ENCODE data around the gene NTM.

Gene NTM

GRCh38 chr11:131372234-131372962 is 2.0 kb downstream of the NTM start:
- in situ Hi-C loops (cut with MboI; ENCODE audit: low sequenced_read_pairs), result no loop called here

DNA sequence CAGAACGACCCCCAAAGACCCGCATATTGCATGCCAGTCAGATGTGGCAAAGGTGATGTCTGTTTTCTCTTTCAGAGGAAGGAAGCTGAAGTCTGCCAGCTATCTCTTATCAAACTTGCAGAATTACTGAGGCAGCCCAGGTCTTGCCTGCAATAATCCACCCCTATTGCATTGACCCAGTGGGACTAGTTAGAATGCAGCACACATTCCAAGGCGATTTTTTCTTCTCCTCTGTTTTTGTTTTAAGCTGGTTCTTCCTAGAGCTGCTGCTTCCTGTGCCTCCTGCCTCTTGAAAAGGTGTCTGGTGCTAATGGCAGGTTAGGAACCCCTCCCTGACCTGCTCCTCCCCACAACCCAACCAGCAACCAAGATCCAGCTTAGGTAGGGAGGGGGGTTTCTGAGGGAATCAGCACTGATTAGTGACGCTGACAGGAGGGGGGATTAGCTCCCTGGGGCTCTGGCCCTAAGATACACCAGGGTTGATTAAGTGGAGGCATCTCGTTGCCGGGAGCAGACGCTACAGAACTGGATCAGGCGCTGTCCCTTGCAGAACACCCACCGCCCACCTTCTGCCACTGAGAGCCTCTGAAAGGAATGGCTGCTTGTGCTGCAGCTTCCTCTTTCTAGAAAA is 2.8 kb downstream of the NTM start:
- in situ Hi-C loops (cut with MboI; ENCODE audit: low sequenced_read_pairs), result no loop called here

DNA sequence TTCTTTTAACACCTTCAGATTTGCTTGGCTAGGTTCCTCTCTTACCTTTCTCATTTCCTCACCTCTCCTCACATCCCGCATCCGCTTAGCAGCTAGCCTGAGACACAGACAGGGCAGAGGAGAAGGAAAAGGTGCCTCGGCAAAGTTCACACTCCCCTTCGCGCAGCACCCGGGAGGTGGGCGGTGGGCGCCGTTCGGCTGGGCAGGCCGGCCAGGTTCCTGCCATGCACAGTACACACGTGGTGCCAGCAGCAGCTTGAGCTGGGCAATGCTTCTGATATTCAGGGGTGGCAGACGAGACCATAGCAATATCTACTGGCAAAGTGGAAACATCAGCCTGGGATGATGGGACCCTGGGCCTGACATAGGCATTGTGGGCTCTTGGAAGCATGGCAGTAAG is 3.3 kb downstream of the NTM start:
- in situ Hi-C loops (cut with MboI; ENCODE audit: low sequenced_read_pairs), result no loop called here

DNA sequence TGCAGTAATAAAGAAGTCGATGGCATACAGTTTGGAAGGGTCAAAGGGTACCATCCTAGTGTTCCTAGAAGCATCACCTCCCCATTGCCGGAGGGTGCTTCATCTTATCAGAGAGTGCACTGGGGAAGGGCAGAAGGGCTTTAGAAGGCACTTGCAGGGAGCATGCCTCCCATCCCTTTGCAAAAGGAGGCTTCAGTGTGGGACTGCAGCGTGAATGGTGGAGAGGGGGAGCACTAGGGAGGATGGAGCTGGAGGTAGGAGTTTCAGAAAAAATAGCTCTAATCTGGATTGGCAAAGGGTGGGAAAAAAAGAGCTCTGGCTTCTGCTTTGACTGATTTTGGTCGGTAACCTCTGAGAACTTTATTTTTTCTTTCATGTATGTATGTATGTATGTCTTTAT is 5.0 kb downstream of the NTM start:
- in situ Hi-C loops (cut with MboI; ENCODE audit: low sequenced_read_pairs), result no loop called here

DNA sequence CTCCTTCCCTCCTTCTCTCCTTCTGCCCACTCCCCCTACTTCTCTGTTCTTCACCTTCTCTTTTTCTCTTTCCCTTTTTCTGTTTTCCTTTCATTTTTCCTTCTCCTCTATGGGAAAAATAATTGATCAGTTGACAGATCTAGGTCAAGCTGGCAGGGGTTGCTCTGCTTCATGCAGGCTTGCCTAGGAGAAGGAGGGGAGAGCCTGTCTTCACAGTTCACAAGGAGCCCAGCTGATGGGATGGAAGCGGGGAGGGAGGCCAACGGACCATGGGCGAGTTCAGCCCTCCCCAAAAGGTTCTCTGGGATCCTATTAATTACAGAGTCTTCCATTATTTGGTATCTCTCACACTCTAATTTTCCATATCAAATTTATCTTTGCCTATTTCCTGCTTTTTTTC is 5.5 kb downstream of the NTM start:
- in situ Hi-C loops (cut with MboI; ENCODE audit: low sequenced_read_pairs), result no loop called here

- in situ Hi-C loops (cut with MboI; ENCODE audit: low sequenced_read_pairs), result no loop called here
Observed at GRCh38 chr11:131378931-131379330, 8.5 kb downstream of the NTM start.

GRCh38 chr11:131385763-131386390 is 15.5 kb downstream of the NTM start:
- in situ Hi-C loops (cut with MboI; ENCODE audit: low sequenced_read_pairs), result no loop called here

DNA sequence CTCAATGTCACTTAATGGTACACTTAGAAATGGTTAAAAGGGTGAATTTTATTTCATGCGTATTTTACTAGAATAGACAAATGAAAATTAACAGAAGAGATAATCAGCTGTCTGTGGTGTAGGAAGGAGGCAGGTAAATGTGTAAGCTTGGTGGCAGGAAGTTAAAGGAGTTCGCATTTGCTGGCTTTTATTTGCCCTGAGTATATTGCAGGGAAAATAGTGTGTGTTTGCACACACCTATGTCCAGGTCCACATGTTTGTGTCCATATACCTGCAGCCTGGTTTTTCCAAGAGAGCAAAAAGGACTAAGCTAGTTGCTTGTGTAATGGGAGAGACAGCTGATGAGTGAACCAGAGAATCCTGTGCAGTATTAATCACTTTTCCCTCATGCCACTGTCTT is 16.0 kb downstream of the NTM start:
- in situ Hi-C loops (cut with MboI; ENCODE audit: low sequenced_read_pairs), result no loop called here

- in situ Hi-C loops (cut with MboI; ENCODE audit: low sequenced_read_pairs), result no loop called here
Observed at GRCh38 chr11:131388030-131388429, 17.6 kb downstream of the NTM start.

- in situ Hi-C loops (cut with MboI; ENCODE audit: low sequenced_read_pairs), result no loop called here
Observed at GRCh38 chr11:131389582-131389981, 19.2 kb downstream of the NTM start.

DNA sequence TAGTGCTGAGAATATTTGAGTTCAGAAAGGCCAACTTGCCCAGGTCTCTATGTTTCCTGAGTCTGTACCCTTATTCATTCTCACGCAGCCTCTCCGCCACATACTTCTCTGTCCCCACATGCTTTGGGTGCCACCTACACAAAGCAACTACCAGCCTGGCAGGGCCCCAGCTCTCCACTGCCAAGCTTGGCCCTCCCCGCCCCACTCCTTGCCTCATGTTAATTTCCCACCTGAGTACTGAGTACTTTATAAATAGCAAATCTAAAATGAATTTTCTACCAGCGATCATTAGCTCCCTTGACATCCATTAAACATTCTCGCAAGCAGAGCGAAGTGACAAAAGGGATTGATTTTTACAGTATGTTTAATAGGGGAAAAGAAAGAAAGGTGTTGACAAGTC is 20.8 kb downstream of the NTM start:
- in situ Hi-C loops (cut with MboI; ENCODE audit: low sequenced_read_pairs), result no loop called here

DNA sequence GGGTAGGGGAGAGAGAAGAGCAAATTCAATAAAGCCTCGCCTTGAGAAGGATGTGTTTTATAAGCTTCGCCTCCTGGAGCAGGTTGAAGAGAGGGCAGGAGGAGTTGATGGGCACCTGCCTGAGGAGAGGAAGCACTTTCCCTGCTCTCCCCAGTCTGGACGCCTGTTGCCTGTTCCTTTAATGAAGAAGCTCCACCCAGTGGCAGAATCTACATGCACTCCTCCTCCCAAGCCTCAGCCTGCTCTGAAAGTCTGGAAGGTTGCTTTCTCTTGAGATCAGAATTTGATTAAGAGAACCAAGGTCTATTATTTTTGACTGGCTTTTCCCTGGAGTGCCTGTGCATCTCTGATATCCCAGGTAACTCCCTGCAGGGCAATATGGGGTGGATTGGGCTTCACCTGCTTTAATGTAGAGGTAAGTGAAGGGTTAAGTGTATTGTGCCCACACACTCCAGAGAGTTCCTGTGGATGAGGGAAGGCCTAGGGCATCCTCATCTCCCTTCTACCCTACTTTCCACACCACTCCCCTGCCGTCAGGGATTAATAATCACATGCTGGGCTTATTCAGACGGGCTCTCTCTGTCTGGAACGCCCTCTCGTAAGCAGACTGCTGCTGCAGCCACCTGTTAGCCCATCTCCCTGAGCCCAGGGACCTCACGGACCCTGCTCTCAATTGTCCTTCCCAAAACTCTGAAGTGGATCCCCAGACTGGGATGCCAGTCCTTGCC is 22.3 kb downstream of the NTM start:
- in situ Hi-C loops (cut with MboI; ENCODE audit: low sequenced_read_pairs), result no loop called here

DNA sequence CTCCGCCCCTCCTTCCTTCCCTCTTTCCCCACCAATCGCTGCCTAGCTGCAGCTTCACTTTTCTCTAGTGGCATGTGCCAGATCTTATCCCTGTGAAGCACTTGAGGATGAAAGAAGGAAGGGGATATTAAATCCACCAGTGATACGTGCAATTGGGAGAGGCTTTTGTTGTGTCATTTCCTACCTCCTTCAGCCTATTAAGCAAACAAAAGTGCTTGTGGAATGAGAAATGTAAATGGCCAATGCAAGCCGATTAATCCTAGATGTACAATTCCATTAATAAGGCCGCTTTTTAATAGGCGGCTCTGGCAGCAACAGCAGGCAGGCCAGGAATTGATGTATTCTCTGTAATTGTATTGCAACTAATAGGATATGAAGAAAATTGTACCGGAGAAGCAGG is 23.3 kb downstream of the NTM start:
- in situ Hi-C loops (cut with MboI; ENCODE audit: low sequenced_read_pairs), result no loop called here

DNA sequence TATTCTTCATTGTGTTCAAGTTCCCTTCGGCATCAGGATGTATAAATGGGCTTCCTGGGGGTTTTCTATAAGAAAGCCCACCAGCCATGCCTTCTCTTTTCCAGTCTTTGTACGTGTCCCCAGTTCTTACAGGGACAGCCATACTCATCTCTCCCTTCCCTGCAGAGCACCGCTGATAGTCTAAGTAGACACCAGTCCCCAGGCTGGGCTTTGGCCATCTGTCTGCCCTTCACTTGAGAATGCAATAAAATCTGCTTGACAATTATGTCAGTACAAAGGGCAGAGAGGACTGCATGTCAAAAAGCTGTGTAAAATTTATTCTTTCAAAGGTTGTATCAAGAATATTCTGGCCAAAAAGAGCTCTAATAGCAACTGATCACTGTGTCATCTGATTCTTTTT is 27.3 kb downstream of the NTM start:
- in situ Hi-C loops (cut with MboI; ENCODE audit: low sequenced_read_pairs), result no loop called here

DNA sequence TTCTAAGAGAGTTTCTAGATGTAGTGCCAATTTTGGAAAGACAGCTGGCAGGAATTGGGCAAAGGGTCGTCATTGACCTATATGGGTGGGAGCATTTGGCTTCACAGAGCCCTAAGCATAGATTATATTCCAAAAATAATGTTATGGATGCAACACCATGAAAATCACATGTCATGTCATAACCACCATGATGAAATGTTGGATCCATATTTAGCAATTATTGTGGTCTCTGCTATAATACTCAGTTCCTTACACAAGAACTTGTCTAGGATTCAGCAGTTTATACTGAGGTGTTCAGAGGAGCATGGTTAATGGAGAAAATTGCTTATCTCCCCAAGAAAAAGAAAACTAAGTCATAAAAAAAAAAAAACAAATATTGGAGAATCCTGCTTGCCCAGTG is 31.6 kb downstream of the NTM start:
- in situ Hi-C loops (cut with MboI; ENCODE audit: low sequenced_read_pairs), result no loop called here

GRCh38 chr11:131404010-131404409 is 33.6 kb downstream of the NTM start:
- in situ Hi-C loops (cut with MboI; ENCODE audit: low sequenced_read_pairs), result no loop called here

- in situ Hi-C loops (cut with MboI; ENCODE audit: low sequenced_read_pairs), result no loop called here
Observed at GRCh38 chr11:131408025-131408640, 37.7 kb downstream of the NTM start.

- in situ Hi-C loops (cut with MboI; ENCODE audit: low sequenced_read_pairs), result no loop called here
Observed at GRCh38 chr11:131409345-131409744, 38.9 kb downstream of the NTM start.

GRCh38 chr11:131411636-131412035 is 41.2 kb downstream of the NTM start:
- in situ Hi-C loops (cut with MboI; ENCODE audit: low sequenced_read_pairs), result no loop called here

DNA sequence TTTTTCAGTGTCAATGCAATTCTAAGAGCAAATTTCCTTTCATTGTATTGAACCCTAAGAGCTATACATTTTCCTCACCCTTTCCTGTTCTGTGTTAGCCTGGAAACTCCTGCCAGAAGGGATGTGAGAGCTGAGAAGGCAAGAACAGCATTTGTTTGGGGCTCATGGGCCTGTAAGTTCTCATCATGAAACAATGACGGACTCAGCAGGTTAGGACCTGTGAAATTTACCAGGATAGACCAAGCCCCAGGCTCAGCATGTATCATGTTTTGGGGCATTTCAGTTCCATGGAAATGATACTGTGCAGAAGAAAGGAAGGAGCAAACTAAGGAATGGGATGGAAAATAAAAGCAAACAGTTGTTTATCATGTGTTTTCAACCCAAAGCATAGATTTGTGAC is 41.6 kb downstream of the NTM start:
- in situ Hi-C loops (cut with MboI; ENCODE audit: low sequenced_read_pairs), result no loop called here

DNA sequence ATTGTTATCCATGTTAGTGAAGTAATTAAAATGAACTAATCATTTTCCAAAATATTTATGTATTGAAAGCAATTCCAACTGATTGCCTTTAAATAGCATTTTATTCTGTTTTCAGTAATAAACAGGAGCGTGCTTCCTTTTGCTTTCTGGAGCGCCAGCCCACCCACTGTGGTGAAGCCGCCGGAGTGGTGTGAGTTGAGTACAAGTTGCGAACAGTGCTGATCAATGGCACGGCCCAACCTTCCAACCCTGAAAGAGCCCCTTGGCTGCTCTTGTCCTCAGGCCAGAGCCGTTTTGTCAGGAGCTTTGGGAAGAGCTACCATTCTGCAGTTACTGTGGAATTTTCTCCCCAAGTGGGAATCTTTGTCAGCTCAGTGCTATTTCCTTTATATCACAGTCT is 42.8 kb downstream of the NTM start:
- in situ Hi-C loops (cut with MboI; ENCODE audit: low sequenced_read_pairs), result no loop called here

All from HL-60/S4 (cell line).